ENCODE data around the gene RBM15.
A peak's percentile ranks its signal among the peaks of the same experiment; 100 is the strongest.

RBM15 gene

GRCh38 chr1:110370827-110371226, 31.6 kb downstream of the RBM15 start:
- H3K4me1 ChIP-seq (ENCODE audit: insufficient read depth, low read length): no peaks in the 10 kb centered on the region
- no peak overlapping the region for H3K9ac ChIP-seq (ENCODE audit: low read depth, low read length)
- no peaks in the 10 kb centered on the region for H3K9me3 ChIP-seq (ENCODE audit: insufficient read depth, low read depth, low read length)
- H3K27me3 ChIP-seq (ENCODE audit: insufficient read depth, low read length): no peaks in the 10 kb centered on the region
- no peak overlapping the region for H3K4me3 ChIP-seq (ENCODE audit: low read length)
- peaks cover 54% of the 10 kb centered on the region for H3K36me3 ChIP-seq (ENCODE audit: insufficient read depth, low read depth, low read length)
- H3K27ac ChIP-seq (ENCODE audit: low read length): no peak overlapping the region

- Histone ChIP-seq H3K27ac (ENCODE audit: low read length) (no peak overlapping the region), H3K9ac (ENCODE audit: low read depth, low read length) (no peak overlapping the region), H3K9me3 (ENCODE audit: insufficient read depth, low read depth, low read length) (no peaks in the 10 kb centered on the region), H3K27me3 (ENCODE audit: insufficient read depth, low read length) (no peaks in the 10 kb centered on the region), H3K4me1 (ENCODE audit: insufficient read depth, low read length) (no peaks in the 10 kb centered on the region), H3K4me3 (ENCODE audit: low read length) (no peak overlapping the region), H3K36me3 (ENCODE audit: insufficient read depth, low read depth, low read length) (peaks cover 64% of the 10 kb centered on the region)
These were observed 36.3 kb downstream of the RBM15 start for GRCh38 chr1:110375490-110375889.

GRCh38 chr1:110380672-110381283, 41.6 kb downstream of the RBM15 start:
- Histone ChIP-seq H3K9me3 (ENCODE audit: insufficient read depth, low read depth, low read length) (no peaks in the 10 kb centered on the region), H3K4me1 (ENCODE audit: insufficient read depth, low read length) (no peaks in the 10 kb centered on the region), H3K9ac (ENCODE audit: low read depth, low read length) (no peak overlapping the region), H3K27me3 (ENCODE audit: insufficient read depth, low read length) (no peaks in the 10 kb centered on the region), H3K36me3 (ENCODE audit: insufficient read depth, low read depth, low read length) (peaks cover 33% of the 10 kb centered on the region), H3K27ac (ENCODE audit: low read length) (no peak overlapping the region), H3K4me3 (ENCODE audit: low read length) (no peak overlapping the region)

GRCh38 chr1:110383251-110383990, 44.2 kb downstream of the RBM15 start:
- Histone ChIP-seq H3K4me3 (ENCODE audit: low read length) (no peak overlapping the region), H3K27me3 (ENCODE audit: insufficient read depth, low read length) (no peaks in the 10 kb centered on the region), H3K9ac (ENCODE audit: low read depth, low read length) (no peak overlapping the region), H3K4me1 (ENCODE audit: insufficient read depth, low read length) (no peaks in the 10 kb centered on the region), H3K36me3 (ENCODE audit: insufficient read depth, low read depth, low read length) (peaks cover 12% of the 10 kb centered on the region), H3K27ac (ENCODE audit: low read length) (no peak overlapping the region), H3K9me3 (ENCODE audit: insufficient read depth, low read depth, low read length) (no peaks in the 10 kb centered on the region)

GRCh38 chr1:110384581-110385321, 45.6 kb downstream of the RBM15 start:
- Histone ChIP-seq H3K27me3 (ENCODE audit: insufficient read depth, low read length) (no peaks in the 10 kb centered on the region), H3K4me1 (ENCODE audit: insufficient read depth, low read length) (no peaks in the 10 kb centered on the region), H3K4me3 (ENCODE audit: low read length) (no peak overlapping the region), H3K36me3 (ENCODE audit: insufficient read depth, low read depth, low read length) (peaks cover 7% of the 10 kb centered on the region), H3K9me3 (ENCODE audit: insufficient read depth, low read depth, low read length) (no peaks in the 10 kb centered on the region), H3K9ac (ENCODE audit: low read depth, low read length) (no peak overlapping the region), H3K27ac (ENCODE audit: low read length) (no peak overlapping the region)

- no peak overlapping the region for H3K9ac ChIP-seq (ENCODE audit: low read depth, low read length)
- no peaks in the 10 kb centered on the region for H3K27me3 ChIP-seq (ENCODE audit: insufficient read depth, low read length)
- peaks cover 2% of the 10 kb centered on the region for H3K4me1 ChIP-seq (ENCODE audit: insufficient read depth, low read length)
- H3K9me3 ChIP-seq (ENCODE audit: insufficient read depth, low read depth, low read length): no peaks in the 10 kb centered on the region
- H3K36me3 ChIP-seq (ENCODE audit: insufficient read depth, low read depth, low read length): peaks cover 7% of the 10 kb centered on the region
- no peak overlapping the region for H3K4me3 ChIP-seq (ENCODE audit: low read length)
- no peak overlapping the region for H3K27ac ChIP-seq (ENCODE audit: low read length)
These were observed 46.2 kb downstream of the RBM15 start for GRCh38 chr1:110385369-110385768.

GRCh38 chr1:110387048-110387754, 48.0 kb downstream of the RBM15 start:
- Histone ChIP-seq H3K27ac (ENCODE audit: low read length) (no peak overlapping the region), H3K4me3 (ENCODE audit: low read length) (no peak overlapping the region), H3K27me3 (ENCODE audit: insufficient read depth, low read length) (no peaks in the 10 kb centered on the region), H3K36me3 (ENCODE audit: insufficient read depth, low read depth, low read length) (peaks cover 7% of the 10 kb centered on the region; the same call in 1 of the 2 replicates), H3K4me1 (ENCODE audit: insufficient read depth, low read length) (peaks cover 11% of the 10 kb centered on the region), H3K9me3 (ENCODE audit: insufficient read depth, low read depth, low read length) (no peaks in the 10 kb centered on the region), H3K9ac (ENCODE audit: low read depth, low read length) (no peak overlapping the region)

- peaks cover 11% of the 10 kb centered on the region for H3K4me1 ChIP-seq (ENCODE audit: insufficient read depth, low read length)
- peak overlapping the region; percentile 6; the same call in 1 of the 2 replicates for H3K9ac ChIP-seq (ENCODE audit: low read depth, low read length)
- H3K27ac ChIP-seq (ENCODE audit: low read length): no peak overlapping the region
- H3K4me3 ChIP-seq (ENCODE audit: low read length): no peak overlapping the region
- H3K36me3 ChIP-seq (ENCODE audit: insufficient read depth, low read depth, low read length): no peaks in the 10 kb centered on the region
- H3K27me3 ChIP-seq (ENCODE audit: insufficient read depth, low read length): no peaks in the 10 kb centered on the region
- H3K9me3 ChIP-seq (ENCODE audit: insufficient read depth, low read depth, low read length): no peaks in the 10 kb centered on the region
These were observed 50.9 kb downstream of the RBM15 start for GRCh38 chr1:110390096-110390495.

- Histone ChIP-seq H3K4me3 (ENCODE audit: low read length) (no peak within 1 kb of the TSS), H3K9me3 (ENCODE audit: insufficient read depth, low read depth, low read length) (no peaks in the 10 kb centered on the region), H3K36me3 (ENCODE audit: insufficient read depth, low read depth, low read length) (no peaks in the 10 kb centered on the region), H3K27ac (ENCODE audit: low read length) (no peak within 1 kb of the TSS), H3K27me3 (ENCODE audit: insufficient read depth, low read length) (no peaks in the 10 kb centered on the region), H3K9ac (ENCODE audit: low read depth, low read length) (peak within 1 kb of the TSS; percentile 6; the same call in 1 of the 2 replicates), H3K4me1 (ENCODE audit: insufficient read depth, low read length) (peaks cover 11% of the 10 kb centered on the region)
These were observed 51.6 kb downstream of the RBM15 start, which contains the start of gene SLC16A4 for GRCh38 chr1:110390692-110391245. TSS of gene SLC16A4 (minus strand) at chr1:110391026. CDS start at chr1:110389323, 1,703 bp downstream.

GRCh38 chr1:110393286-110393685, 54.1 kb downstream of the RBM15 start:
- no peaks in the 10 kb centered on the region for H3K9me3 ChIP-seq (ENCODE audit: insufficient read depth, low read depth, low read length)
- peaks cover 11% of the 10 kb centered on the region for H3K4me1 ChIP-seq (ENCODE audit: insufficient read depth, low read length)
- H3K27ac ChIP-seq (ENCODE audit: low read length): no peak overlapping the region
- no peaks in the 10 kb centered on the region for H3K27me3 ChIP-seq (ENCODE audit: insufficient read depth, low read length)
- no peak overlapping the region for H3K4me3 ChIP-seq (ENCODE audit: low read length)
- H3K9ac ChIP-seq (ENCODE audit: low read depth, low read length): no peak overlapping the region
- H3K36me3 ChIP-seq (ENCODE audit: insufficient read depth, low read depth, low read length): no peaks in the 10 kb centered on the region

Data from iPS-20b (cell line).